GM19467 (cell line): ENCODE results near the gene THAP5.

Source experiments
- ATAC-seq: cut with Tn5 transposase; IDR thresholded peaks from one replicate; pipeline ENCODE4 v1.9.1; 2021; ENCODE audit warnings: mild to moderate bottlenecking, moderate library complexity; ENCODE audit not compliant: unreplicated experiment

THAP5 gene, protein sequence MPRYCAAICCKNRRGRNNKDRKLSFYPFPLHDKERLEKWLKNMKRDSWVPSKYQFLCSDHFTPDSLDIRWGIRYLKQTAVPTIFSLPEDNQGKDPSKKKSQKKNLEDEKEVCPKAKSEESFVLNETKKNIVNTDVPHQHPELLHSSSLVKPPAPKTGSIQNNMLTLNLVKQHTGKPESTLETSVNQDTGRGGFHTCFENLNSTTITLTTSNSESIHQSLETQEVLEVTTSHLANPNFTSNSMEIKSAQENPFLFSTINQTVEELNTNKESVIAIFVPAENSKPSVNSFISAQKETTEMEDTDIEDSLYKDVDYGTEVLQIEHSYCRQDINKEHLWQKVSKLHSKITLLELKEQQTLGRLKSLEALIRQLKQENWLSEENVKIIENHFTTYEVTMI

DNA sequence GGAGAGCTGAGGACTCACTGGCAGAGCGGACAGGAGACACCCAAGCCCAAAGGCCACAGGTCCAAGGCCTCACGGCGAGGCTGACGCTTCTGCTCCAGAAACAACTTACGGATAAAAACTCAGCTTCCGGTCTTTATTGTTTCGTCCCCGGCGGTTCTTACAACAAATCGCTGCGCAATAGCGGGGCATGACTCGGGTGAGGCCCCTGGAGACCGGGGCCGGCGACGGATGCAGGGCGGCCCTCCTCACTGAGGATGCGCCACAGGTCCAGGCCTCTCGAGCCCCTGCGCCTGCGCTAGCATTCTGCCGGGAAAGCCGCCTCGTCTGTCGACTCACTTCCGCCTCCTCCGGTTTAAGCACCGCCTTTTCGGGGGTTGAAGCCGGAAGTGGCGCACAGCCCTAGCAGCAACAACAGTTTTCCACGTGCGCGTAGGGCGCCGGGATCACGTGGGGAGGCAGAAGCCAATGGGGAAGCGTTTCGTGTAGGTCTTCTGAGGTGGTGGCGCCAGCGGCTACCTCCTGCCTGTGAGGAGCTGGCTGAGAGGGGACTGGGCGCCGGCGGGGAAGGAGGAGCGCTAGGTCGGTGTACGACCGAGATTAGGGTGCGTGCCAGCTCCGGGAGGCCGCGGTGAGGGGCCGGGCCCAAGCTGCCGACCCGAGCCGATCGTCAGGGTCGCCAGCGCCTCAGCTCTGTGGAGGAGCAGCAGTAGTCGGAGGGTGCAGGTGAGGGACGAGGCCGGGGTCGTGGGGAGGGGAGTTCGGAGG lies at the start of gene THAP5, which contains the start of gene DNAJB9:
TSS of gene THAP5 (minus strand) at position 326 of the 765 bp plus-strand sequence. CDS start at position 189, 137 bp downstream.
TSS of gene DNAJB9 (plus strand) at position 494 of the 765 bp plus-strand sequence. CDS start 1,853 bp downstream, outside the sequence.
- ATAC-seq: peak; percentile 97

DNA sequence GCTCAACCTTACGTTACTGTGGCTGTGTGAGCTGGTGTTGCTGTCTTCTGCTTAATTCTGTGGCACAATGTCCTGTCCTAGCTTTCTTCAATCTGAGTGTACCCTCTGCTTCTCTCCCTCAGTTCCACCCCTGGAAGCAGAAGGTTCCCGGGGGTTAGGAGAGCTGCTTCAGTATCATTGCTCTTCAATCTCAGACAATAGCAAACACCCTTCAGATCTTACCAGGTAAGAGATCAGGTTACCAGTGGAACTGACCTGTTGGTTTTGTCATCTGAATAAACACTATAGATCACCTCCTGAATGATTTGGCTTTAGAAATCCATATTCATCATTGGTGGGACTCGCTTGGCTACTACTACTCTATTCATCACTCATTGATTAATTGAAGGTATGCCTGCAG lies 48.5 kb upstream of the THAP5 start:
- no peak for ATAC-seq

DNA sequence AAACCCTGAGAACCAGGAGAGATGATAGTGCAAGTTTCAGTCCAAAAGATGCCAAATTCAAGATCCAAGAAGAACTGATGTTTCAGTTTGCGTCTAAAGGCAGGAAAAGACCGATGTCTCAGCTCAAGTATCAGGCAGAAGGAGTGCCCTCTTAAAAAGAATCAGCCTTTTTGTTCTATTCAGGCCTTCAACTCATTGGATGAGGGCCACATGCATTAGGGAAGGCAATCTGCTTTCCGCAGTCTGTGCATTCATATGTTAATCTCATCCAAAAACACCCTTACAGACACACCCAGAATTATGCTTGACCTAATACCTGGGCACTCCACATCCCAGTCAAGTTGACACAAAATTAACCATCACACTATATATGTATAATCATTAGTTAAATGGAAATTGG lies 45.4 kb upstream of the THAP5 start:
- ATAC-seq: no peak

DNA sequence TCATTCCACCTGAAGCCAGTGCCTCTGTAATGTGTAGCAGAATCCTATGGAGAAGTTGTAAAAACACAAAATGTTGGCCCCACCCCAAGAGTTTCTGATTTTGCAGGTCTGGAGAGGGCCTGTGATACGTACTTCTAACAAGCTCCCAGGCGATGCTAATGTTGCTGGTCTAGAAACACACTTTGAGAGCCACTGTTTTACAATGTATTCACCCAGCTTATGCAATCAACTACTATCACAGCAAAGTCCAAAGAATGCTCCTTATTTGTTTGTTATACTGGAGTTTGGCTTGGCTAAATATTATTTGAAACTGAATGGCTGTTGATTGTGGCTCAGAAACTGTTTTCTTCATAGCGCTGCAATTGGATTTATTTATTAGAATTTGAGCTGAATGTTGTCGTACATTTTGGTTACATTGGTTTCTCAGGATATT lies 44.5 kb upstream of the THAP5 start:
- ATAC-seq: no peak

DNA sequence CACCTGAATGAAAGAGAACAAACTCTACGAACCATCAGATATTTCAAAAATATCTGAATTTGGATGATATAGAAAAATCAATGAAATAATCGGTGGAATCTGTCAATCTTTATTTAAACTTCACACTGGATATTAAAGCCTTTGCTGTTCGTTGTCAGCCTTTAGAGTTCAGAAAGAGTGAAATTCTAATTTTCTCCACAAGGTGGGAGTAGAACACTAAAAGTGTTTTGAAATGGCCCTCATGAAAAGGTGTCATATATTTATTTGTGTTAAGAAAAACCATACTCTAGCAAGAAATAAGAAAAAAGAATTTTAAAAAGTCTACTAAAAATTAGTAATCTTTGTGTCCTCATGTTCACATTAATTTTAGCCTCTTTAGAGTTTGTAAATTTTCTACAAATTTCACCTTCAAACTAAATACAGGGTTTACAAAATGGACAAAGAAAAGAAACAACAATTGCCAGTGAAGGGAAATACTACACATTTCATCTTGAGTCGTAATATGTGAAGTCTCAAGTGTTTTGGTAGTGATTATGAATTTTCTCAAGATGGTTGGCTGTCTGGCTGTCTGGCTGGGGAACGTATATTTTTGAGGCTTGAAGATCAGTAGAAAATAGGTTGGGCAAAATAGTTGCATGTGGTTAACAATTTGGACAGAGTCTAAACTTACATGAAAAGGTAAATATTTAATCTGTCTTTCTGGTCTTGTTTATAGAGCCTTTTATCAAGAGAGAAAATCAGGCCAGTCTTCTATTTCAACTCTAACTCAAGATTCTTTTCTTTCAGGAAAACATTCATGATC lies 43.8 kb upstream of the THAP5 start:
- ATAC-seq: peak; percentile 78

DNA sequence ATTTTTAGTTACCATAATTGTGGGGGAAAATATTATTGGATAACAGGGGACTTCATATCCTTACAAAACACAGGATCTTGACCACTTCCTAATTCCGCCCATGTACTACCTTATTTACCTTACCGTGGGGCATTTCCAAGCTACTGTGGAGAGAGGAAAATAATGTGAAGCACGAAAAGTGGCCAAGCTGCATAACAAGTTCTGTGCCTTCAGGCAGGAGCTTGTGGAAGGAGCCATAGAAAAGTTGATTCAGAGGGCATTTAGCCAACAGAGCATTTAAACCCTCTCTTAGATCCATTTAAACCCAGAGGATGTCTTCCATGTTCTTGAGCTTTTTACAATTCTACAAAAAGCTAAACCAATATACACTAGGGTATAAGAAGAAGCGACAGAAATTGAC lies 41.8 kb upstream of the THAP5 start:
- no peak for ATAC-seq

DNA sequence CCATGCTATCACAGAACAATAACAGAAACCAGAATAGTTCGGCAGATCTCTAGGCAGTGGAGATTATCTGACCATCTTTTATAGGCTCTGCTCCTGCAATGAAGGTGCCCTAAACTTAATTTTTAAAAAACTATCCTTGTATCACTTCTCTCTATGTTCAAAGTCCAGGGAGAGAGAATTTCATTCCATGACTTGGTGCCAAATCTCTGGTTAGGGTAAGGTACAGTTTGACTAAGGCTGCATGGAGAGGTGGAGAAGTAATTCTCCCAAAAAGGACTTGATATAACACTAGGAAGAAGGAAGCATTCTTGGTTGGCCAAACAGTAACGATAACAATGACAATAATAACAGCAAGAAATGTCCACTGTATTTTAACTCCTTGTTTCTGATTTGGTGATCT lies 40.1 kb upstream of the THAP5 start:
- ATAC-seq: no peak

DNA sequence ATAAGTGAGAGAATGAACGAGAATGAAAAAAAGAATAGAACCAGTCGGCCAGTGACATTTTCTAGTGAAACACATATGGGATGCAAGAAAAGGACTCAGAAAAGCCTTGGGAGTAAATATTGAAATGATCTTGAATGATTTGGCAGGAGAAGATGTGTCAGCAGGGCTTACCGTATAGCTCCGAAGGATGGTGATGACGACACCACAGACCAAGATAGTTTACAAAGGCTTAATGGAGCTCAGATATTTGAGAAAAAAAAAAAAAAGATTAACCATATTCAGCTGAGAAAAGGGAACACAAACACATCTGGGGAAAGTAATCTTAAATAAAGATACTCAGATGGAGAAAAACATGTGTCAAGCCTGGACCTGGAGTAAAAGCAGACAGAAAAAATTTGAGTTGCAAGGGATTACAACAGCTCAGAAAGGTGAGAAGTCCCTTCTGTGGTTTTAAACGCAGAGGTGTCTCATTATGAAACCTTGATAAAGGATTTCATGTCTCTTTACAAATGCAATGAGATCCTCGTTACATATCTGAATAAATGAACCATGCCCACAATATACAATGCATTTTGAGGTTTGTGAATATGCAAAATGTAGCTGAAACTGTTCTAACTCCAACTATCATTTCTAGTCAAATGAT lies 36.2 kb upstream of the THAP5 start:
- ATAC-seq: no peak

DNA sequence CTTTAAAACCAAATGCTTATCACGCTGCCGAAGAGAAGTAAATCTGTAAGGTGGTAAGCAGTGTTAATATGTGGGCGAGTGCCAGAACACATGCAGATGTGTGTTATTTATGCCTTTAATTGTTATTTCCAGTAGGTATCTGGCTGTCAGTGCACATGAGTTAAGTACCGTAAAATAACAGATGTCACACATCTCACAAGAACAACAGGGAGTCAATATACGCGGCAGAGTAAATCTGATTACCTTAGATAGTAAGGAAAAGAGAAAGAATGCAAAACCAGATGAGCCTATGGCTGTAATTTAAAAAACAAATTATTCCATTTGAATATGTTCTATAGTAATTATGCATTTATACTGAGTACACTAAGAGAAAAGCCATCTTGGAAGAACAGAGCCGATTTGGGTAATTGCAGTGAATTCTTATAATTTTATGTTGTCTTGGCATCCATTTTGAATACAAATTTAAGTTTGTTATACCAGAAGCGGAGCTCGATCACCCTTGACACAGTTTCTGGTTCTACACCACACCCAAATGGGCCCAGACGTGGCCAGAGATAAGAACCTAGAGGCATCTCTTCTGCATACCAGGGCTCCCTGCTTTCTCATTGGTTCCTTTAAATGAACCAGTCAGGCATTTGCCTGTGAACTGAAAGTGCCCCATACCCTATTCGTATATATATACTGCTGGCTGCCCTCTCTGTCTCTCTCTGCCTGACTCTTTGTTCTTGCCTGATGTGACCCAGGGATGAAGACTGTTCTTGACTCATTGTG lies 35.0 kb upstream of the THAP5 start:
- ATAC-seq: no peak

DNA sequence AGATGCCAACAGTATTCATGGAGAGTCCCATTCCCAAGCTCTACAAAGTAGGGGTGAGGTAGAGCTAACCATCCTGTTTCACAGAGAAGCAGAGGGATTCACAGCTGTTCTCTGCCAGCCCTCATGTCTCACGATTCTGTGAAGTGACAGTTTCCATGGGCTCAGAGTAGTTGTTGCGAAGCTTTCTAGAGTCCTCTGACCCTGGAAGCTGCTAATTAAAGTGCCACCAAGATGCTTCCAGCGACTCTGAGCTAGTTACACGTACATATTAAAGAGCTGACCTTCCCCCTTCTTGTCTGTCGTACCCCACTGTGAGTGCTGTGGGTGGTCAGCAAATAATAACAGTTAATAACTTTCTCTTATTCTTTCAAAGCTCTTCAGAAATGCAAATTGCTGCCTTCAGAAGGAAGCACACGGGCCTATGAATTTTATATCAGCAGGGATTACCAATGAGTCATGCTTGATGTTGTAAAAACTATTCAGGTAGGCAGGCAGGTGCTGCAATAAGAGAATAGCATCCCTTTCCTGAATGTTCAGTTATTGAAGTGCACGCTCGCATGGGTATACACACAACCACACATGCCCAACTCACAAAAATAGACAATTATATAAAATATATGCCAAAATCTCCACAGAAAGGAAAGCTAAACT lies 34.3 kb upstream of the THAP5 start:
- no peak for ATAC-seq

DNA sequence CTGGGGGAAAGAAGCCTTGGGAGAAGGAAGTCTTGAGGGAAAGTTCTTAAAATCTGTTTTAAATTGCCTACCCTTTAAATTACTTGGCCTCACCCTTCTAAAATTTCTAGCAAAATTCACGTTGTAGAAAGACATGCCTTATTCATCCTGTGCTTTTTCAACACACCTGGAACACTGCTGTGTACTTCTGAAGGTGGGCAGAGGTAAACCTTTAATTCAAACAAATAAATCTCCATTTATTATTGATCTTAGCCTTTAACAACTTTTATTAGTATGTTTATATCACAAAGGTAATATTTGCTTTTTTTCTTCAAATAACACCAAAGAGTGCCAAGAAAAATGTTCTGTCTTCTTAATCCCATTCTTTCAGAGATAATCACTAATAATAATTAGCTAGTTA lies 30.9 kb upstream of the THAP5 start:
- no peak for ATAC-seq

DNA sequence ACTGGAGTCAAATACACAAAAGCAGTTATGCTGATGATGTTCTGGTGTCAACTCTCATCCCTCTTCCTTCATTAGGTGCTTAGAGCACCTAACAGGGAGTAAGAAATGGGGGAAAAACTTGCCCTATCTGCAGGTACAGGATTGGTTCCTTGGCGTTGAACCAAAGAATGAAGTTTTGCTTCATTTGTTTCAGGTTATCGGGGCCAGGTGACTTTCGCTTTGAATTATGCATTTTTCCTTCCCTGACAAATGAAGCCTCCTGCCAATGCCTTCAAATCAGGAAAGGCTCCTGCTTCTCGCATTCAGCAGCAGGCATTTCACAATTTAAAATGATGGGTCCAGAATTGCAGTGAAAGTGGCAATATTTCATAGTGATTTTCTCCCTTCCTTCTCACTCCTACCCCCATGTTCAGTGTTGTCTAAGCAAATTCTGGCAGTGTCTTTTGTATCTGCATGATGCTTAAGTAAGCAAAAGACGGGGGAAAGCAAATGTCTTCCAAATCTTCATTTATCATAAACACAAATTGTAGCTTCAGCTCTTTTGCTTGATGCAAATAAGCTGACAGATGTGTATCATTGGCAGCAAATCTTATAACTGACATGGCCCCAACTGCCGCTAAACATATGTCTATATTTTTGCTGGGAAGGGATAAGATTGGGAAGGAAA lies 29.5 kb upstream of the THAP5 start:
- no peak for ATAC-seq

DNA sequence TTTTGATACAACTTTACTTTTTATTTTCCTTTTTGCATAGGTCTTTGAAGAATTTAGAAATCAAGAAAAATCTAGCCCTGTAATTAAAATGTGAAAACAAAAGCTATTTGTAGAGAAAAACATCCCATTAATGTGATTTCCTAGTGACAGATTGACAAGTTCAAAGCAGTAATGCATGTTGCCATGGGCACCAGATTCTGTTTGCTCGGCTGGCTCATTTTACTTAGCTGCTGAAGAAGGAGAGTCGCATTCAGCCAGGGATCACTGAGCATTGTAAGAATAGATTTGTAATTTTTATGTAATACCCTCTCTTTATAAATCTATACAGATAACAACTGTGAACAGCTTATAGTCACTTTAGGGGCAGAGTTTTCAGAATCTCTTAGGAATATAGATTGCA lies 28.6 kb upstream of the THAP5 start:
- no peak for ATAC-seq

DNA sequence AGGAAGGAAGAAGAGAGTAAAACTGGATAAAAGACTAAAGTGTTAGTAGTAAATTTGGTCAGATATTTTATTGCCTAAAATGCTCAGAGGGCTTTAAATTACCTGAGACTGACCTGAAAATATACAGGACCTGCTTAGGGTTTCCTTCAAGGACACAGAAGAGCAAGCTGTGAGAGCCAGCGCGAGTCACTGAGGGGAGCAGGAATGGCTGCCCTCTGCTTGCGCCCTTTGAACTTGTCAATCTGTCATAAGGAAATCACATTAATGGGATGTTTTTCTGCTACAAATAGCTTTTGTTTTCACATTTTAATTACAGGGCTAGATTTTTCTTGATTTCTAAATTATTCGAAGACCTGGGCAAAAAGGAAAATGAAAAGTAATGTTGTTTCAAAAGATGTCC lies 27.1 kb upstream of the THAP5 start:
- ATAC-seq: no peak

DNA sequence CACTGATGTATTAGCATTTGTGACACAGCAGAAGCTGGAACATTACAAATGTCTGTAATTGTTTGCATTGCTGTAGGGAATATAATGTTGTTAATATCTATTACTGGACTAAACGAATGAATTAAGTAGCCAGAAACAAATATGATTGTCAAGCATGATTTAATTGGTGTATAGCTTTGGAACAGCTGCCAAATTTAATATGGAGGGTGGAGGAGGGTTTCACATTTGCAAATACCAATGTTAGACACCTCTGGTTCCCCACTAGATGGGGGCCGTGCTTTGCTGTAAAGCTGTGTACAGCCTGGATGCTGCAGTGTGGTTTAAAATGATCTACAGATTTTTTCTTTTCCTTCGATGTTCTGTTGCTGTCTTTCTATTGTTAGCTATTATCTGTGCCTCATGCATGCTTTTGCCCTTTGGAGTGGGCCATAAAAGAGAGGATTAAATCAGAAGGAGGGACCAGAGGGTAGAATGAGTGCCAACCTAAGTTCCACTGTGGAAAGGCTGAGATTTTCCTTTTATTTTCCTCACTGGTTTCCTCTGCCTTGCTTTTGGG lies 23.2 kb upstream of the THAP5 start:
- ATAC-seq: no peak

DNA sequence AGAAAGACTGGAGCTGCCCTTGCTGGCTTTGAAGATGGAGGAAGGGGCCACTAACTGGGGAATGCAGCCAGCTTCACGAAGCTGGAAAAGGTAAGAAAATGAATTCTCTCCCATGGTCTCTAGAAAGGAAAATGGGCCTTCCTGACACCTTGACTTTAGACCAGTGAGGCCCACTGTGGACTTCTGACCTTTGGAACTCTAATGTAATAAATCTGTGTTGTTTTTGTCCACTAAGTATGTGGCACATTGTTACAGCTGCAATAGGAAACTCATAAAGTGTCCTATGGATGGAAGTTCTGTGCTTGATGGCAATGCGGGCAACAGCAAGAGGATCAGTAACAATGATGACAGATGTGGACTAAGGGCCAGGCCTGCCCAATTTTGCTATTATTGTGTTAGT lies 21.1 kb upstream of the THAP5 start:
- ATAC-seq: no peak

DNA sequence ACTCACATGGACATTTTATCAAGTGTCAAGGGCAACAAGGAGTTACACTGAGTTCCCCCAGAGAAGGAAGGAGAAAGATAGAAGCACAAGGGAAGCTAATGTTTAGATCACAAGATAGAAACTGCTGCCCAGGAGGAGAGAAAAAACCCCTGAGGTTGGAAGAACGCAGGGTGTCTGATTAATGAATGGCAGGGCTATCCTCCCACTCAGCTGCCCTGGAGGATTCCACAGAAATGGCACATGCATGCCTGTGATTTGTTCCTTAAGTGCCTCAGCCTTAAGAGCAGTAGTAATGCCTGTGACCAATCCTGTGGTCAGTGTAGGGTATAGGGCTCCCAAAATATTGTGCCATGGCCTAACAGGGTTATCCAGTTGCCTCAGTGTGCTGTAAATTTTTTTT lies 20.4 kb upstream of the THAP5 start:
- no peak for ATAC-seq

DNA sequence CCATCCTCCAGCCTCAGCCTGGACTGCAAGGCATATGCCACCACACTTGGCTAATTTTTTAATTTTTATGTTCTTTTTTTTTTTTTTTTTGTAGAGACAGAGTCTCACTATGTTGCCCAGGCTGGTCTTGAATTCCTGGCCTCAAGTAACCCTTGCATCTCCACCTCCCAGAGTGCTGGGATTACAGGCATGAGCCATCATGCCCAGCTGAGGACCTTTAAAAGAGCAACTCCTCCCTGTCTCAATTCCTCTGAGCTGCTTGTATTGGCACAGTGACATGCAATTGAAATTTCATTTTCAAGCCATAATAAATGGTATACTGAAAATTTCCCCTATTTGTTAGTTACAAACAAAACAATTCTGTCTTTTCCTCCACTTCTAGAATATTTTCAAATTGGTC lies 19.7 kb upstream of the THAP5 start:
- ATAC-seq: no peak

DNA sequence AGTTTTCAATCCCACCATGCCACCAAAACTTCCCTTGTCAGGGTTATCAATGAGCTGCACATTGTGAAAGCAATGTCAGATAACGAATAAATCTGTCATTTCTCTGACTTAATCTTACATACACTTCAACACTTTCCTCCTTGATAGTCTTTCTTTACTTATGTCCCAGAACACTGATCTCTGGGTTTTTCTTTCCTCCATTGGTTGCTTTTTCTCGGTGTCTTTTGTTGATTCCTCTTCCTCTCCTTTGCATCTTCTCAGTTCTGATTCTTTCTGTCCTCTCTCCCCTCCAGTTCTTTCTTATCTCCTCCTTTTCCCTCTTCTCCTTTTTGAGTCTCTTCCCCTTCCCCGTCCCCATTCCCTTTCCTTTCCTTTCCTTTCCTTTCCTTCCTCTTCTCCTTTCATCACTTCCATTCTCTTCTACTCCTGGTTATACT lies 16.8 kb upstream of the THAP5 start:
- no peak for ATAC-seq
